Uterus (tissue), 4 donors: Measurements from ENCODE around the gene CLIC3. TPM values are rescaled to one million over a fixed set of nuclear protein-coding genes. Genes with fewer than 3 reads are reported as not detected.

Source experiments
- DNase-seq, 2 donors: peaks; one replicate each; pipeline ENCODE4 v3.0.0-alpha.2; 2019 to 2020
- H3K27ac ChIP-seq, 2 donors: fragments of 200-600 bp; sonication (generic); 1 replicate in 1 of 2; 2 replicates in 1 of 2; pipeline ENCODE4 v1.5.1; 2016 to 2018
- H3K27me3 ChIP-seq, 2 donors: fragments of 200-600 bp; sonication (generic); one replicate each; pipeline ENCODE4 v1.5.1; 2018 to 2019; ENCODE audit warnings: control low read depth in 1 of 2
- H3K36me3 ChIP-seq, 2 donors: fragments of 200-600 bp; sonication (generic); one replicate each; pipeline ENCODE4 v1.5.1; 2019; ENCODE audit warnings: control low read depth in 1 of 2
- H3K4me1 ChIP-seq, 2 donors: fragments of 200-600 bp; sonication (generic); one replicate each; pipeline ENCODE4 v1.5.1; 2018 to 2019; ENCODE audit warnings: control low read depth in 1 of 2
- H3K4me3 ChIP-seq, 2 donors: fragments of 200-600 bp; sonication (generic); 1 replicate in 1 of 2; 2 replicates in 1 of 2; pipeline ENCODE4 v1.5.1; 2018 to 2019; ENCODE audit warnings: mild to moderate bottlenecking in 1 of 2
- H3K9me3 ChIP-seq, 2 donors: fragments of 200-600 bp; sonication (generic); one replicate each; pipeline ENCODE4 v1.5.1; 2019; ENCODE audit warnings: control low read depth in 1 of 2
- CTCF ChIP-seq, 4 experiments: fragments of 200-600 bp in 2 of 4; fragments of 450-650 bp in 2 of 4; sonication (generic) in 2 of 4; IDR thresholded peaks; one replicate each; pipeline ENCODE4 v1.5.1; 2016 to 2019; ENCODE audit warnings: antibody characterized with exemption in 4 of 4, mild to moderate bottlenecking in 2 of 4, moderate library complexity in 1 of 4
- POLR2A ChIP-seq, 2 donors: fragments of 450-650 bp; IDR thresholded peaks; one replicate each; pipeline ENCODE4 v1.6.1; 2016; ENCODE audit warnings: antibody characterized with exemption in 2 of 2, mild to moderate bottlenecking in 1 of 2, moderate library complexity in 1 of 2
- intact Hi-C: fragments of 100-400 bp; cut with DNase I; formaldehyde crosslinking; loops from one replicate; pipeline ENCODE4 v1.15.1; 2023; ENCODE audit warnings: low total_unique reads
- total RNA-seq, 4 donors: library from RNA; depleted of rRNA in 3 of 4; stranded (reverse); fragments of >200 nt in 3 of 4; gene quantifications; one replicate each; pipeline versions ENCODE4 v1.1.0 to v1.2.4, GENCODE V29; 2014 to 2023
- donor health status: DM: yes; HTN: yes; CAD: no.

CLIC3 gene
- total RNA-seq, 4 donors from 2014 or later = 1.5 TPM; not detected in 2

- no peak overlapping the region for H3K27ac ChIP-seq
- H3K36me3 ChIP-seq = no peaks in the 10 kb centered on the region
- H3K9me3 ChIP-seq = no peaks in the 10 kb centered on the region
- intact Hi-C loops = no loop called here
- no peak for DNase-seq
- no peaks in the 10 kb centered on the region for H3K27me3 ChIP-seq
- no peak for TF ChIP-seq POLR2A (IDR thresholded peaks at IDR 0.05)
- H3K4me3 ChIP-seq = no peak overlapping the region
- H3K4me1 ChIP-seq = no peaks in the 10 kb centered on the region
Measured at GRCh38 chr9:136964833-136965422, 31.4 kb downstream of the CLIC3 start.

- no peaks in the 10 kb centered on the region for H3K9me3 ChIP-seq
- H3K4me3 ChIP-seq = no peak overlapping the region
- H3K27ac ChIP-seq = no peak overlapping the region
- H3K27me3 ChIP-seq = no peaks in the 10 kb centered on the region
- intact Hi-C loops = no loop called here
- no peaks in the 10 kb centered on the region for H3K36me3 ChIP-seq
- no peak for DNase-seq
- no peaks in the 10 kb centered on the region for H3K4me1 ChIP-seq
- TF ChIP-seq CTCF (IDR thresholded peaks at IDR 0.05) (no peak), POLR2A (IDR thresholded peaks at IDR 0.05) (no peak)
Measured at GRCh38 chr9:136964171-136964689, 32.1 kb downstream of the CLIC3 start.

- no peaks in the 10 kb centered on the region for H3K27me3 ChIP-seq
- no peaks in the 10 kb centered on the region for H3K36me3 ChIP-seq
- H3K4me3 ChIP-seq = no peak overlapping the region
- DNase-seq = no peak
- TF ChIP-seq POLR2A (IDR thresholded peaks at IDR 0.05) (no peak), CTCF (IDR thresholded peaks at IDR 0.05) (no peak)
- no peaks in the 10 kb centered on the region for H3K4me1 ChIP-seq
- H3K9me3 ChIP-seq = no peaks in the 10 kb centered on the region
- intact Hi-C loops = no loop called here
- no peak overlapping the region for H3K27ac ChIP-seq
Measured at GRCh38 chr9:136963751-136964150, 32.6 kb downstream of the CLIC3 start.

GRCh38 chr9:136963341-136963740 is 33.0 kb downstream of the CLIC3 start:
- Histone ChIP-seq H3K4me3 (no peak overlapping the region), H3K27ac (no peak overlapping the region), H3K27me3 (no peaks in the 10 kb centered on the region), H3K36me3 (no peaks in the 10 kb centered on the region), H3K4me1 (no peaks in the 10 kb centered on the region), H3K9me3 (no peaks in the 10 kb centered on the region)
- no peak for DNase-seq
- intact Hi-C loops = no loop called here
- TF ChIP-seq CTCF (IDR thresholded peaks at IDR 0.05) = no peak
- no peak for TF ChIP-seq POLR2A (IDR thresholded peaks at IDR 0.05)

- Histone ChIP-seq H3K27me3 (no peaks in the 10 kb centered on the region), H3K4me3 (no peak overlapping the region), H3K4me1 (no peaks in the 10 kb centered on the region), H3K36me3 (no peaks in the 10 kb centered on the region), H3K27ac (no peak overlapping the region), H3K9me3 (no peaks in the 10 kb centered on the region)
- TF ChIP-seq POLR2A (IDR thresholded peaks at IDR 0.05) (no peak), CTCF (IDR thresholded peaks at IDR 0.05) (no peak)
- no peak for DNase-seq
- intact Hi-C loops = no loop called here
Measured at GRCh38 chr9:136962701-136963248, 33.6 kb downstream of the CLIC3 start.
